DND-41 (cell line): ENCODE results near the gene EVPLL.

Source experiments
- EZH2 ChIP-seq: IDR thresholded peaks from 3 replicates; pipeline ENCODE4 v1.6.1; 2012; ENCODE audit warnings: borderline replicate concordance, low read depth, mild to moderate bottlenecking, moderate library complexity, low read length, inconsistent platforms; ENCODE audit not compliant: severe bottlenecking
- TF ChIP-seq, protein P1 (sequence below): IDR thresholded peaks from 2 replicates; pipeline ENCODE4 v1.5.1; 2012; ENCODE audit warnings: borderline replicate concordance, low read length, moderate library complexity, mild to moderate bottlenecking; ENCODE audit not compliant: poor library complexity, severe bottlenecking; ENCODE audit errors: extremely low read depth

DNA sequence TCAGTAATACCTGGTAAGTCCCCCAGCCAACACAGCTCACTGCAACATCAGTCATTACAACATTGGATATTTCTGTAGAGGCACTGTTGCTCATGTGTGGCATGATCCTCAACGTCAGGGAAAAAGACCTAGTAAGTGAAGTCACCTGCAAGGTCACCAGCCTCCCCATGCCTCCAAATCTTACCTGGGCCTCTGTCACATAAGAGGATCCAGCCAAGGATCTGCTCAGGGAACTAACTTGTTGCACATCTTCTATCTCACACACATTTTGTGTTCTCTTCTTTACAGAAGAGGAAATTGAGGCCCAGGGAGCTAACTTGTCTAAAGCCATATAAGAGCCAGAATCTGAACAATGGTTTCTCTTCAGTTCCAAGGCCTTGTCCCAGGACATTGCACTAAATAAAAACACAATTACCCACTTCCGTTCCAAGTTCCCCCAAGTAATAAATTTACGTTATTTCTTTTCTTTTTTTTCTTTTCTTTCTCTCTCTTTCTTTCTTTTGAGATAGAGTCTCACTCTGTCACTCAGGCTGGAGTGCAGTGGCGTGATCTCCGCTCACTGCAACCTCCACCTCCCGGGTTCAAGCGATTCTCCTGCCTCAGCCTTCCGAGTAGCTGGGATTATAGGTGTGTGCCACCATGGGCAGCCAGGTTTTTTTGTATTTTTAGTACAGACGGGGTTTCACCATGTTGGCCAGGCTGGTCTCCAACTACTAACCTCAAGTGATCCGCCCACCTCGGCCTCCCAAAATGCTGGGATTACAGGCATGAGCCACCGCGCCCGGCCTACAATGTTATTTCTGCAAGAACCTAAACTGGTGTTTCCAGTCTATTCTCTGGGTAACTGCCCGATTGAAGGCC is 15.5 kb upstream of the EVPLL start:
- TF ChIP-seq, protein P1, sequence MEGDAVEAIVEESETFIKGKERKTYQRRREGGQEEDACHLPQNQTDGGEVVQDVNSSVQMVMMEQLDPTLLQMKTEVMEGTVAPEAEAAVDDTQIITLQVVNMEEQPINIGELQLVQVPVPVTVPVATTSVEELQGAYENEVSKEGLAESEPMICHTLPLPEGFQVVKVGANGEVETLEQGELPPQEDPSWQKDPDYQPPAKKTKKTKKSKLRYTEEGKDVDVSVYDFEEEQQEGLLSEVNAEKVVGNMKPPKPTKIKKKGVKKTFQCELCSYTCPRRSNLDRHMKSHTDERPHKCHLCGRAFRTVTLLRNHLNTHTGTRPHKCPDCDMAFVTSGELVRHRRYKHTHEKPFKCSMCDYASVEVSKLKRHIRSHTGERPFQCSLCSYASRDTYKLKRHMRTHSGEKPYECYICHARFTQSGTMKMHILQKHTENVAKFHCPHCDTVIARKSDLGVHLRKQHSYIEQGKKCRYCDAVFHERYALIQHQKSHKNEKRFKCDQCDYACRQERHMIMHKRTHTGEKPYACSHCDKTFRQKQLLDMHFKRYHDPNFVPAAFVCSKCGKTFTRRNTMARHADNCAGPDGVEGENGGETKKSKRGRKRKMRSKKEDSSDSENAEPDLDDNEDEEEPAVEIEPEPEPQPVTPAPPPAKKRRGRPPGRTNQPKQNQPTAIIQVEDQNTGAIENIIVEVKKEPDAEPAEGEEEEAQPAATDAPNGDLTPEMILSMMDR = no peak
- no peak for TF ChIP-seq EZH2
